Activated CD4-positive, alpha-beta T cell treated with anti-CD3 and anti-CD28 coated beads for 1 hour (primary cell): ENCODE measurements around the gene AGPAT3.
A peak's percentile ranks its signal among the peaks of the same experiment; 100 is the strongest.

ENCODE experiments used
- DNase-seq: peaks from one replicate; pipeline ENCODE4 v3.0.0-alpha.2; 2020

The AGPAT3 gene

DNA sequence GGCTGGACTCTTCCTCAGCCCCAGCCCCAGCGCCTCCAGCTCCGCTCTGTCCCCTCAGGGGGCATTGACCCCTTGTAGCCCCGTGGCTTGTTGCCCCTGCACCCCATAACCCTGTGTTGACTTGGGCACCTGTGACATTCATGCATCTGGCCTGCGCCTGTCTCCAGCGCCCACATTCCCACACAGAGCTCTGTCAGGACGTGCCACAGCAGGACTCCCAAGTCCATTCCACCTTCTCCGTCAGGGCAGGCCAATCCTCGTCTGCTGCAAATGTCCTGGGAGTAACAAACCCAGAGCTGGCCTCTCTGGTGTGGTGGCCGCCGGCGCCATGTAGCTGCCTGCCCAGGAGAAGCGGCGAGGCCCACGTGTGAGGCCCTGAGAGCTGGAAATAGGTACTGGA lies 60.6 kb downstream of the AGPAT3 start:
- no peak for DNase-seq

GRCh38 chr21:43926196-43926595 lies 61.2 kb downstream of the AGPAT3 start:
- DNase-seq: no peak

DNA sequence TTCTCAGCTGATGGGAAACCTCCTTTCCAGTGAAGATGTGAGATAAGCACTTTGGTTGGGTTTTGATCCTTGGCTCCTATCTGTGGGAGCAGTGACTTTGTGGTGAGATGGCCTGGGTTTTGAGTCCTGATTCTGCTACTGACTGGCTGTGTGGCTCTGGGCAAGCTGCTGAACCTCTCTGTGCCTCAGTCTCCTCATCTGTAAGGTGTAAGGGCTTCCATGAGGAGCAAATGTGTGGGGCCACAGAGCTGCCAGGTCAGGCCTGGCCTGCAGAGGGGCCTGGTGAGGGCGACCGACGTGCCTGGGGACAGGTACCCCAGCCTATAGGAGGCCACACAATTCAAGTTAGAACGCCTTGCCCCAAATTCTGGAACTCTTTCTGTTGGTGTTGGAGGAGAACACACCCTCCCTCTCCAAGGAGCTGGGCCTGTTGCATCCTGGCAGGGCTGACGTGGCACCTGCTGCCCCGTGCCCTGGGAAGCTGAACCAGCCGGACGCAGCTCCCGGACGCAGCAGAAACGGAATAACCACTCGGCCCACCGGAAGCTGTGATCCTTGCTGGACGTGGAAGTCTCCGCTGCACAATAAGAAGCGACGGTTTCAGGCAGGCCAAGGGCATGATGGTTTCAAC lies 62.7 kb downstream of the AGPAT3 start:
- no peak for DNase-seq

DNA sequence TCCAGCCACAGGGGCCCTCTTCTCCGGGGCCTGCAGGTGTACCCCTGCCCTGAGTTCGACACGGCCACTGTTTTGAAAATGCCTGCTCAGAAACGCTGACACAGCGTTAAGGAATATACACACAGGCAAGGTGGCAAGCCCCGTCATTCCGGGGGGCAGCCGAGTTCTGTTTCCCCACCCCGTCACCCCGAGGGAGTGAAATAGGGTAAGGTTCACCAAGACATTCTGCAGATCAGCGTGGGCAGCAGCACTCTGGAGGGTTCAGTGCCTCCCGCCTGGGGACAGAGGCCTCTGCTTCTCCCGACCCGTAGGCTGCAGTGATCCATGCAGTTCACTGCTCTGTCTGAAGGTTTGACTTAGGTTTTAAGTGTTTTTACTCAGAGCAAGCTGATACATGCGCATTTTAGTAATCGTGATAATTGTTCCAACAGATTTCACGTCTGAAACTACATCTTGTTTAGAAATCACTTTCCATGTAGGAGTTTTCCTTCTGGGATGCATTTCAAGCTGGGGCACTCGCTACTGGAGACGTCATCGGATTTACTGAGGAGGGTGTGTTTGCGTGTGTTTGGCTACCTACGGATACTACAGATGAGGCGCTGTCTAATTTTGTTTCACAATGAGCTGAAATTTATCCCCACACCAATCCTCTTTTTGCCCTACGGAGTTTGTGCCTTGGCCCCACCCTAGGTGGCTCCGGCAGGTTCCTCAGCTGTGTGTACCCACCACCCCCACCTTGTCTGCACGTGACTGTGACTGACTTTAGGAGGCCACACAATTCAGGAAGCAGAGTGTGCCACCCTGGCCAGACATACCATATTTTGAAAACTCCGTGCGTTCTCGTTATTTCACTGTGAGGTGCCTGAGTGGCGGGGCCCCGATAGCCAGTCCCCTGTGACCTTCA lies 63.5 kb downstream of the AGPAT3 start:
- DNase-seq: no peak

DNA sequence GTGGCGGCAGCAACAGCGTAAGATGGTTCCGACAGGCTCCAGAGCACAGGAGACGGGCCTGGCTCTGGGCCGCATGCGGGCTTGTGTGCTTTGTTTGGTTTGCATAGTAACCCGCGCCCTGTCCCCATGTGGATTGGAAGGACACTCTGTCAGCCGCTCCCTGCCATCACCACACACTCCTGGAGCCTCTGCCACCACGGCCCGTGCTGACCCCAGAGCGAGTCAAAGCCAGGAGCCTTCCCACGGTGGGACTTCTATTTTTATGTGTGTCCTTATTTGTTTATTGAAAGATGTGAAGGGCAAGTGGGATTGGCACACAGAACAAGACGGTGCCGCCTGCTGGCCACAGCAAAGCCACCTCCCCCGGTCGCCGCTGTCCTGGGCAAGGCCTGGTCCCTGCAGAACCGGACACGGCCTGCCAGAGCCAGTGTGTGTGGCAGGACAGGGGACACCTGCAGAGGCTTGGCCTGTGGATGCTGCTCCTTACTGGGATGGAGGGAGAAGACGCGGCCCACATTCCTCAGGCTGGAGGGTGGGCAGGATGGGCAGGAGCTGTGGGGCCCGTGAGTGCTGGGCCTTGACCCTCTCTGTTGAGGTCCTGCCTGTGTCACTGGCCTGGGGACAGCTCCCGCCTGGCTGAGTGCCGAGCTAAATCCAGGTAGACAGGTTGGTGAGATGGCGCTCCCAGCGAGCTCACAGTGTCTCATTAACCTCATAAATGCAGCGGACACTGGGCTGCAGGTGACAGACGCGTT lies 64.4 kb downstream of the AGPAT3 start:
- DNase-seq: no peak

GRCh38 chr21:43930074-43930847 lies 65.2 kb downstream of the AGPAT3 start:
- no peak for DNase-seq

DNA sequence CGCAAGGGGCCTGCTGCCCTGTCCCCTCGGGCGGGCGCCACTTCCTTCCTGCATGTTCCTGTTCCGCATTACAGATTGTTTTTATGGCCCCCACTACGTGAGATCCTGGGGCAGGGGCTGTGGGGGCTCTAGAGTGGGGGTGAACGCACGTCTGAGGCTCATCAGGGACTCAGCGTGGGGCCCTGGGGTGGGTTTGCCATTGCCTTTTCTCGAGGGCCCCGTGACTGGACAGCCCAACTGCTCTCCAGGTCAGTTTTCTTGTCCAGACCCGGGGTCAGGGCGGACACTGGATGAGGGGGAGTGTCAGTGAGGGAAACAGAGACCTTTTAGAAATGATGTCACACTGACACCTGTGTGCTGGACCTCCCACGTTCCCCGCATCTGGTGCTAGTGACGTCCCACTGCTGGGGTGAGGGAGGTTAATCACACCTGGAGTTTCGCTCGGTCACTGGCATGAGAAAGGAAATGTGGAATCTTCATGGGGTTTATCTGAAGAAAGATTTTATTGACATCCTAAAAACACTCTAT lies 65.9 kb downstream of the AGPAT3 start:
- DNase-seq: no peak

GRCh38 chr21:43931489-43931888 lies 66.5 kb downstream of the AGPAT3 start:
- DNase-seq: no peak

- DNase-seq: no peak
Measured at GRCh38 chr21:43932005-43932404, 67.0 kb downstream of the AGPAT3 start.

- DNase-seq: no peak
Measured at GRCh38 chr21:43933199-43933598, 68.2 kb downstream of the AGPAT3 start.

DNA sequence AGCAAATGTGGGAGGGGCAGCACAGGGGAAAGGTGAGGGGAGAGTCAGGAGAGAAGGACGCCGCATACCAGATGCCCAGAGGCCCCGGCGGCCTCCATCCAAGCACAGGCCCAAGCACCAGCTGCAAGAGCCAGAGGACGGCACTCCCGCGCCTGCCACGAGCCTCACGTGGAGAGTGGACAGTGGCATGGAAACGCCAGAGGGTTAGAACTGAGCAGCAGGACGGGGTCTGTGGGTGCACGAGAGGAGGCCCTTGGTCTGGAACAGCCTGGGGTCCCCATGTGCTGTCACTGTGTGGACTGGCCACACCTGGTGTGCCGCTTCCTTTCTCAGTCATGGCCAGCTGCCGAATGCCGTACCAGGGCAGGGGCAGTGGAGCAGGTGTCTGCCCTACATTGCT lies 68.7 kb downstream of the AGPAT3 start:
- no peak for DNase-seq

DNA sequence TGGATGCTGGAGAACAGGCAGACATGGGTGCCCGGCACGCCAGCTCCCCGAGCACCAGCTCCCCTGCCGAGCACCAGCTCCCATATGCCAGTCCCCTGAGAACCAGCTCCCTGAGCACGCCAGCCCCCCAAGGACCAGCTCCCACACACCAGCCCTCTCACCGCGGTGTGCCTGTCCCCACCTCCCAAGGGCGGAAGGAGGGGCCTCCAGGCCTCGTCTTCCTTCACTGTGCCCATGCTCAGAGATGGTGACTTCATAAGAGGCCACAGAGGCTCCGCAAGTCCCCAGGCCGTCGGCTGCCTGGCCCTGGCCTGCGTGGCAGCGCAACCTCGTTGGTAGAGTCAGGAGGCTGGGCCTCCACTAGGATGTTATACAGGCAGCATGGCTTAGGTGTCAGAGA lies 69.1 kb downstream of the AGPAT3 start:
- DNase-seq: no peak

- DNase-seq: no peak
Measured at GRCh38 chr21:43934716-43935705, 70.0 kb downstream of the AGPAT3 start.

DNA sequence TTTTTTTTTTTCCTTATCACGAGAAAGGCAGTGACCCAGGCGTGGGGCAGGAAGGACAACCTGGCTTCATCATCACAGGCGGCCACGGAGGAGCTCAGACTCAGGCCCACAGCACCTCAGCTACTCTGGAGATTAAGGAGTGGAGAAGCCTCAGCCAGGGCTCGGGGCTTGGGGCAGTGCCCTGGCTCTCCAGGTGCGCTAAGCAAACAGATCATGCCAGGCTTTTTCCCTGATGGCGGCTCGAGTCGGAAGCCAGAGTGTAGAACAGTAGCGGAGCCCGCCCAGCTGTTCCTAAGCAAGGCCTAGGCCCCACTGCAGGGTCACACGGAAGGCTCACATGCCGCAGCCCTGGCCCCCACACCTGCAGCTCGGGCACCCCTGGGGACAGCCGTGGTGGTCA lies 70.7 kb downstream of the AGPAT3 start:
- DNase-seq: no peak

DNA sequence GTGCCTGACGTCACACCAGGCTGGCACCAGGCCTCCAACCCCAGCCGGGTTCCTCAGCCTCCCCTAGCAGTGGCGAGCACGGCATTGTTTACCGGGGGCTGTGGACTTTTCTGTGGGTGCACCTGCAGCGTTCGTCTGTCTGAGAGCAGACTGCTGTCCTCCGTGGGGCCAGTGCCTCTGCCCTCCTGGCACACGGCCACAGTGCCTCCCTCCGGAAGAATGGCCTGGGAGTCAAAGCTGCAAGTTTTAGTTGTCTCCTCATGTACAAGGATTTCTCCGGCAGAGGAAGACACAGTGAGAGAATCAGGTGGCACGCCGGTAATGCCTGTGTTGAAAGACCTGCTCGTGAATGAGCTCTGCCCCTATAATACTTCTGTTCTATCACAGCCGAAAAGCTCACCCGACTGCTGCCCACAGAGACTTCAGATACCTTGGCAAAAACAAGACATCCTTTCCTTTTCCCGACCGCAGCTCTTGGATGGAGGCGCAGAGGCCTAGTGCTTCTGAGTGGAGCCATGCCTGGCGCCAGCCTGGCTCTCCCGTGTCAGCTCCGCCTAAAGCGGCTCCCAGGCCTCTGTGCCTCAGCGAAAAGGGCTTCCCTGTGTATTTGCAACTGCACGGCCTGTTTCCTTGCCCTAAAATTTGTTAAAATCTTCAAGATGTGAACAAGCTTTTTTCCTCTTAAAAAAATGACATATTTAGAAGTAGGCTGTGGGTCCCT lies 71.4 kb downstream of the AGPAT3 start:
- DNase-seq: no peak

DNA sequence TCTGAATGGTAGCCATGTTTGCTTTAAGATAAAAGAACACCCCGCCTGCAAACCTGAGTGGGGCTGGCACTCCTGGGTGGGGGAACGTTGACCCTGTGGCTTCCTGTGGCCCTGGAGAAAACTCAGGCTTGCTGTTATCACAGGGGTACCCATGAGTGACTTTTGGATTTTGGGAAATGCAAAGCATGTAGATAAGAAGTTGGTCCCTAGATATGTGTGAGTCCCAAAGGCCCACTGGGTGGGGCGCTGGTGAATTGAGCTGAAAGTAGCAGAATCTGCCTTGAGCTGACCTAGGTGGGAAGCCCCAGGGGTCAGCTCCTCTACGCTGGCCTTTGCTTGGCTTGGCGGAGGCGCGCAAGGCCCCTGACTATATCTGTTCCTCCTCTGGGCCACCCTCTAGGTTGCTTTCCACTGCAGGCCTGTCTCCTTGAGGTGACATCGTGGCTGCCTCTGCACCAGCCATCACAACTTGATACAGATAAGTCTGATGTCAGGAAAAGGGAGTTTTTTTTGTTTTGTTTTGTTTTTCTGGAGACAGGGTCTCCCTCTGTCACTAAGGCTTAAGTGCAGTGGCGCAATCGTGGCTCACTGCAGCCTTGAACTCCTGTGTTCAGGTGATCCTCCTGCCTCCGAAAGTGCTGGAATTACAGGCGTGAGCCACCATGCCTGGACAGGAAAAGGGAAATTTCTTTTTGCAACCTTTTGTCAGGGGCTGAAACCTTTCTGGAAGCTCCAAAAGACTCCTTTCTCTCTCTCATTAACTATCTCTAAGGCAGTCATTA lies 72.2 kb downstream of the AGPAT3 start:
- no peak for DNase-seq

- no peak for DNase-seq
Measured at GRCh38 chr21:43937891-43938309, 72.9 kb downstream of the AGPAT3 start.

DNA sequence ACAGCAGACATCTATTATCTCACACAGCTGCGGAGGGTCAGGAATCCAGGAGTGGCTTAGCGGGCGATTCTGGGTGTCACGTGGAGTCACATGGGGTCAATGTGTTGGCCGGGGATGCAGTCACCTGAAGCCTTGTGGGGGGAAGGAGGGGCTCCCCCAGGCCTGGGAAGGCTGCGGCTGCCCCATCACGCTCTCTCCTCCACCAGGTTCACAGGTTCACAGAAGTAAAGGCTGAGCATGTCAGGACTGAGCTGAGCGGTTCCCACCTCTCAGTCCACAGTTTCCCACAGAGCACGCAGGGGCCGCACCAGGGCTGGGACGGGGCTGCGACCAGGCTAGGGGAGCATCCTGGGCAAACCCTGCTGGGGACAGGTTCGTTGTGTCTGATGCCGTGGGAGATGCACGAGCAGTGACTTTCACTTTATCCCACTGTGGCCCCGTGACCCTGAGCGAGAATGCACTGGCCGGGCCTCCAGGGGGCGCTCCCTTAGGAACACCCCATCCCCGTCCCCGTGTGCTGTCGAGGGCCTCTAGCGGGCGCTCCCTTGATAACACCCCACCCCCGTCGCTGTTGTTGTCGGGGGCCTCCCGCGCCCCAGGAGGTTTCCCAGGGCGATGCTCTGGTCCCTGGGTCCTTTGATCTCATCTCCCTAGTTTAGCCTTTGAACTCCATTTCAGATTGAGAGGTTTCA lies 73.9 kb downstream of the AGPAT3 start:
- peak; percentile 81 for DNase-seq
